Suprapubic skin (tissue), 4 donors: ENCODE measurements around the gene SARM1. TPM values are rescaled to one million over a fixed set of nuclear protein-coding genes. Genes with fewer than 3 reads are reported as not detected.

Experiments used
- DNase-seq, 2 donors: peaks; one replicate each; pipeline ENCODE4 v3.0.0-alpha.2; 2019; ENCODE audit warnings: low spot score in 2 of 2
- H3K27ac ChIP-seq: fragments of 200-600 bp; sonication (generic); one replicate; pipeline ENCODE4 v1.5.1; 2019
- H3K27me3 ChIP-seq: fragments of 200-600 bp; sonication (generic); one replicate; pipeline ENCODE4 v1.5.1; 2019
- H3K36me3 ChIP-seq: fragments of 200-600 bp; sonication (generic); one replicate; pipeline ENCODE4 v1.5.1; 2019
- H3K4me1 ChIP-seq: fragments of 200-600 bp; sonication (generic); one replicate; pipeline ENCODE4 v1.5.1; 2019
- H3K4me3 ChIP-seq: fragments of 200-600 bp; sonication (generic); one replicate; pipeline ENCODE4 v1.5.1; 2019; ENCODE audit warnings: mild to moderate bottlenecking
- H3K9me3 ChIP-seq: fragments of 200-600 bp; sonication (generic); one replicate; pipeline ENCODE4 v1.5.1; 2019
- CTCF ChIP-seq, 2 donors: fragments of 200-600 bp in 1 of 2; fragments of 450-650 bp in 1 of 2; sonication (generic) in 1 of 2; IDR thresholded peaks; one replicate each; pipeline ENCODE4 v1.5.1; 2016 to 2019; ENCODE audit warnings: antibody characterized with exemption in 2 of 2, mild to moderate bottlenecking in 1 of 2, moderate library complexity in 1 of 2
- EP300 ChIP-seq: sonication (generic); formaldehyde crosslinking; IDR thresholded peaks from one replicate; pipeline ENCODE4 v1.6.1; 2017; ENCODE audit warnings: antibody characterized with exemption
- POLR2A ChIP-seq, 2 donors: fragments of 450-650 bp; IDR thresholded peaks; one replicate each; pipeline ENCODE4 v1.6.1; 2017; ENCODE audit warnings: antibody characterized with exemption in 2 of 2, mild to moderate bottlenecking in 2 of 2, moderate library complexity in 2 of 2
- POLR2AphosphoS5 ChIP-seq, 3 donors: sonication (generic); formaldehyde crosslinking; IDR thresholded peaks; one replicate each; pipeline ENCODE4 v1.6.1; 2017; ENCODE audit warnings: antibody characterized with exemption in 3 of 3
- WGBS: methylation state at CpG from one replicate; pipeline ENCODE4 v1.1.5; 2018; 5-methylcytosine and 5-hydroxymethylcytosine counted together
- total RNA-seq, 4 donors: library from RNA; depleted of rRNA; stranded (reverse); fragments of >200 nt; gene quantifications; one replicate each; pipeline ENCODE4 v1.1.0, GENCODE V29; 2016

SARM1 gene
- total RNA-seq, 4 donors from 2014 or later: 4.0 to 17.7 (median 11.6) TPM

GRCh38 chr17:28341516-28341915 is 30.0 kb upstream of the SARM1 start:
- Histone ChIP-seq H3K9me3 (no peaks in the 10 kb centered on the region), H3K4me3 (no peak overlapping the region), H3K27me3 (no peaks in the 10 kb centered on the region), H3K27ac (no peak overlapping the region), H3K4me1 (peaks cover 22% of the 10 kb centered on the region), H3K36me3 (peaks cover 68% of the 10 kb centered on the region)
- no peak for TF ChIP-seq CTCF (IDR thresholded peaks at IDR 0.05)
- no peak for TF ChIP-seq EP300
- TF ChIP-seq POLR2A (IDR thresholded peaks at IDR 0.05): no peak
- TF ChIP-seq POLR2AphosphoS5 (IDR thresholded peaks at IDR 0.05): no peak
- DNase-seq: no peak
- WGBS: 90% methylated on average over 10 of the region's 11 CpGs

DNA sequence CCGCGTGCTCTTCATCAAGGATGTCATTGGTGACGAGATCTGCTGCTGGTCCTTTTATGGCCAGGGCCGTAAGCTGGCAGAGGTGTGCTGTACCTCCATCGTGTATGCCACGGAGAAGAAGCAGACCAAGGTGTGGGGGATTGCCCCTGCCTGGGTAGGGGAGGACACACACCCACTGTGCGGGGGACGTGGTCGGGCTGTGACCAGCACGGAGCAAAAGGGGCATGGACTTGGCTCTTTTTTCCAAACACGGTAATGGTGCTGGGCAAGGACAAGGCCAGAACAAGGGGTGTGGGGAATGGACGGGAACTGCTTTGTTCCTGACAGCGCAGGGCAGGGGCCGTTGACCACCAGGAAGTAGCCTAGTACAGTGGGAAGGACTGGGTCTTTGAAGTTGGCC is 29.2 kb upstream of the SARM1 start:
- Histone ChIP-seq H3K27ac (no peak overlapping the region), H3K36me3 (peaks cover 76% of the 10 kb centered on the region), H3K9me3 (no peaks in the 10 kb centered on the region), H3K27me3 (no peaks in the 10 kb centered on the region), H3K4me1 (peaks cover 20% of the 10 kb centered on the region), H3K4me3 (no peak overlapping the region)
- 92% methylated on average over 14 of the region's 14 CpGs for WGBS
- TF ChIP-seq POLR2A (IDR thresholded peaks at IDR 0.05) (no peak), CTCF (IDR thresholded peaks at IDR 0.05) (no peak), EP300 (no peak), POLR2AphosphoS5 (IDR thresholded peaks at IDR 0.05) (no peak)
- DNase-seq: no peak

- H3K9me3 ChIP-seq: no peaks in the 10 kb centered on the region
- WGBS: 83% methylated on average over 1 of the region's 10 CpGs
- no peak for TF ChIP-seq EP300
- no peak for TF ChIP-seq POLR2A (IDR thresholded peaks at IDR 0.05)
- H3K4me1 ChIP-seq: peaks cover 13% of the 10 kb centered on the region
- no peak overlapping the region for H3K4me3 ChIP-seq
- no peak overlapping the region for H3K27ac ChIP-seq
- H3K27me3 ChIP-seq: no peaks in the 10 kb centered on the region
- no peak for DNase-seq
- peaks cover 88% of the 10 kb centered on the region for H3K36me3 ChIP-seq
Observed at GRCh38 chr17:28343491-28343932, 28.0 kb upstream of the SARM1 start.

DNA sequence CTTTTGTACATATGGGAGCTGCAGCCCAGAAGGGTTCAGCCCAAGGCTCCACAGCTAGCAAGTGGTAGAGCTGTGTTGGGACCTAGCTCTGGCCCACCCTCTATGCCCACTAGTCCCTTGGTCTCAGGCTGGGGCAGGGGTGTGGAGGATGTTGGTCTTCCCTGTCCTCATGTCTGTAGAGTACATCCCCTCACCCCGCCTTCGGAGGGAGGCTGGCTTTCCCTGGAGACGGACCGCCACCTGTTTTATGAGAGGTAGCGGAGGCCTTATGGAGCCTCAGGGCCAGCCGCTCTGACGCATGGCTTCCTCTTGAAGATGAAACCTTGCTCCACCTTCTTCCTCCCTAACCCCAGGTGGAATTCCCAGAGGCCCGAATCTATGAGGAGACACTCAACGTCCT is 27.5 kb upstream of the SARM1 start:
- H3K9me3 ChIP-seq: no peaks in the 10 kb centered on the region
- no peak overlapping the region for H3K4me3 ChIP-seq
- no peak overlapping the region for H3K27ac ChIP-seq
- H3K4me1 ChIP-seq: peaks cover 11% of the 10 kb centered on the region
- TF ChIP-seq POLR2AphosphoS5 (IDR thresholded peaks at IDR 0.05) (no peak), POLR2A (IDR thresholded peaks at IDR 0.05) (no peak), EP300 (no peak), CTCF (IDR thresholded peaks at IDR 0.05) (no peak)
- no peaks in the 10 kb centered on the region for H3K27me3 ChIP-seq
- no peak for DNase-seq
- WGBS: 85% methylated on average over 5 of the region's 9 CpGs
- H3K36me3 ChIP-seq: peaks cover 93% of the 10 kb centered on the region

DNA sequence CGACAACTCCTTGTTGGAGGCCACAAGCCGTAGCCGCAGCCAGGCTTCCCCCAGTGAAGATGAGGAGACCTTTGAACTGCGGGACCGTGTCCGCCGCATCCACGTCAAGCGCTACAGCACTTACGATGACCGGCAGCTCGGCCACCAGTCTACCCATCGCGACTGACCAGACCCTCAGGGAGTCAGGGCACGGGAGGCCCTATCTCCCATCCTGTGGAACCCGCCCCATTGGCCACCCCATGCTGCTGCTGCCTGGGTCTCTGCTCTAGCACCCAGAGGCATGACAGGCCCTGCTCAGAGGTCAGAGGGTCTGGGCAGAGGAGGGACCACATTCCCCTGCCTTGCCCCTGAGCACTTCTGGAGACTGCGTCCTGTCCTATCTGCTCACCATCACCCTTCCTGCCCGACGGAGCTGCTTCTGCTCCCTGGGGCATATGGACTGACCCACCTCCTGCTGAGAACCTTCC is 27.0 kb upstream of the SARM1 start:
- H3K4me1 ChIP-seq: peaks cover 11% of the 10 kb centered on the region
- 96% methylated on average over 15 of the region's 19 CpGs for WGBS
- no peak for DNase-seq
- H3K27me3 ChIP-seq: no peaks in the 10 kb centered on the region
- no peak overlapping the region for H3K4me3 ChIP-seq
- H3K9me3 ChIP-seq: no peaks in the 10 kb centered on the region
- H3K27ac ChIP-seq: no peak overlapping the region
- H3K36me3 ChIP-seq: peaks cover 98% of the 10 kb centered on the region
- TF ChIP-seq CTCF (IDR thresholded peaks at IDR 0.05) (no peak), POLR2AphosphoS5 (IDR thresholded peaks at IDR 0.05) (no peak), EP300 (no peak), POLR2A (IDR thresholded peaks at IDR 0.05) (no peak)
